Cardiac muscle cell (in vitro differentiated cells and primary cell): ENCODE measurements around the gene ADAM12. TPM values are rescaled to one million over a fixed set of nuclear protein-coding genes. Genes with fewer than 3 reads are reported as not detected.

Experiments
- DNase-seq, 2 donors: peaks; one replicate each; pipeline versions ENCODE4 v3.0.0 to v3.0.0-alpha.2; 2010 to 2017; ENCODE audit warnings: low read depth in 1 of 2, low spot score in 1 of 2
- H3K27ac ChIP-seq: fragments of 200-600 bp; sonication (generic); 2 replicates; pipeline ENCODE4 v1.5.1; 2016
- H3K27me3 ChIP-seq: fragments of 200-600 bp; sonication (generic); 2 replicates; pipeline ENCODE4 v1.6.0; 2016; ENCODE audit warnings: control low read depth
- H3K36me3 ChIP-seq: fragments of 200-600 bp; sonication (generic); 2 replicates; pipeline ENCODE4 v1.5.1; 2016; ENCODE audit warnings: control low read depth
- H3K4me1 ChIP-seq: fragments of 200-600 bp; sonication (generic); 2 replicates; pipeline ENCODE4 v1.8.1; 2017; ENCODE audit warnings: low read depth, mild to moderate bottlenecking, mixed run types
- H3K4me3 ChIP-seq: fragments of 200-600 bp; sonication (generic); 2 replicates; pipeline ENCODE4 v1.5.1; 2016; ENCODE audit warnings: mild to moderate bottlenecking
- H3K9me3 ChIP-seq: fragments of 200-600 bp; sonication (generic); 2 replicates; pipeline ENCODE4 v1.5.1; 2017; ENCODE audit warnings: low read depth, mild to moderate bottlenecking, control low read depth
- CTCF ChIP-seq: IDR thresholded peaks from 2 replicates; pipeline ENCODE4 v1.5.1; 2012; ENCODE audit warnings: low read depth, mild to moderate bottlenecking, low read length
- polyA plus RNA-seq: library from polyadenylated mRNA; unstranded; fragments of >200 nt; fragmentation: Nextera tagmentation; extraction: Ambion mirVana; gene quantifications from 2 replicates; pipeline ENCODE4 v1.2.1, GENCODE V29; 2016
- total RNA-seq: library from RNA; depleted of rRNA; stranded (reverse); fragments of >200 nt; gene quantifications from 2 replicates; pipeline ENCODE4 v1.2.3, GENCODE V29; 2016

Gene ADAM12
- total and polyA plus RNA-seq, 2 experiments from 2014 or later: 0.18 to 1.1 TPM

GRCh38 chr10:126097558-126098225 lies 290.6 kb downstream of the ADAM12 start:
- Histone ChIP-seq H3K9me3 (no peaks in the 10 kb centered on the region), H3K4me3 (no peak overlapping the region), H3K27me3 (no peaks in the 10 kb centered on the region), H3K27ac (no peak overlapping the region), H3K4me1 (no peaks in the 10 kb centered on the region), H3K36me3 (no peaks in the 10 kb centered on the region)
- no peak for DNase-seq
- peak; percentile 24 for TF ChIP-seq CTCF

- Histone ChIP-seq H3K27me3 (no peaks in the 10 kb centered on the region), H3K27ac (no peak overlapping the region), H3K4me3 (no peak overlapping the region), H3K36me3 (no peaks in the 10 kb centered on the region), H3K9me3 (no peaks in the 10 kb centered on the region), H3K4me1 (no peaks in the 10 kb centered on the region)
- no peak for DNase-seq
- TF ChIP-seq CTCF: no peak
Observed at GRCh38 chr10:126094537-126094936, 293.7 kb downstream of the ADAM12 start.

- H3K4me3 ChIP-seq: no peak overlapping the region
- TF ChIP-seq CTCF: no peak
- no peaks in the 10 kb centered on the region for H3K27me3 ChIP-seq
- H3K36me3 ChIP-seq: no peaks in the 10 kb centered on the region
- H3K4me1 ChIP-seq: no peaks in the 10 kb centered on the region
- no peaks in the 10 kb centered on the region for H3K9me3 ChIP-seq
- H3K27ac ChIP-seq: no peak overlapping the region
- peak in 1 of 2 donors; percentile 15 for DNase-seq
Observed at GRCh38 chr10:126092366-126093215, 295.7 kb downstream of the ADAM12 start.

GRCh38 chr10:126090911-126091728 lies 297.2 kb downstream of the ADAM12 start:
- H3K4me3 ChIP-seq: no peak overlapping the region
- H3K27me3 ChIP-seq: no peaks in the 10 kb centered on the region
- H3K9me3 ChIP-seq: no peaks in the 10 kb centered on the region
- peak in 1 of 2 donors; percentile 55 for DNase-seq
- no peaks in the 10 kb centered on the region for H3K36me3 ChIP-seq
- no peak for TF ChIP-seq CTCF
- H3K27ac ChIP-seq: no peak overlapping the region
- H3K4me1 ChIP-seq: no peaks in the 10 kb centered on the region

GRCh38 chr10:126090443-126090842 lies 297.8 kb downstream of the ADAM12 start:
- Histone ChIP-seq H3K27me3 (no peaks in the 10 kb centered on the region), H3K4me1 (no peaks in the 10 kb centered on the region), H3K36me3 (no peaks in the 10 kb centered on the region), H3K27ac (no peak overlapping the region), H3K4me3 (no peak overlapping the region), H3K9me3 (no peaks in the 10 kb centered on the region)
- TF ChIP-seq CTCF: no peak
- no peak for DNase-seq
